ENCODE data around the gene C10orf67. TPM values are rescaled to one million over a fixed set of nuclear protein-coding genes. Genes with fewer than 3 reads are reported as not detected.
A peak's percentile ranks its signal among the peaks of the same experiment; 100 is the strongest.
"Not testable (repeated sequence)": the region's sequence is repeated elsewhere in the genome, so short reads cannot be mapped to it uniquely, and the experiment has no call there.

C10orf67 gene
- total RNA-seq, 1 donor from 2014 or later, result not detected

DNA sequence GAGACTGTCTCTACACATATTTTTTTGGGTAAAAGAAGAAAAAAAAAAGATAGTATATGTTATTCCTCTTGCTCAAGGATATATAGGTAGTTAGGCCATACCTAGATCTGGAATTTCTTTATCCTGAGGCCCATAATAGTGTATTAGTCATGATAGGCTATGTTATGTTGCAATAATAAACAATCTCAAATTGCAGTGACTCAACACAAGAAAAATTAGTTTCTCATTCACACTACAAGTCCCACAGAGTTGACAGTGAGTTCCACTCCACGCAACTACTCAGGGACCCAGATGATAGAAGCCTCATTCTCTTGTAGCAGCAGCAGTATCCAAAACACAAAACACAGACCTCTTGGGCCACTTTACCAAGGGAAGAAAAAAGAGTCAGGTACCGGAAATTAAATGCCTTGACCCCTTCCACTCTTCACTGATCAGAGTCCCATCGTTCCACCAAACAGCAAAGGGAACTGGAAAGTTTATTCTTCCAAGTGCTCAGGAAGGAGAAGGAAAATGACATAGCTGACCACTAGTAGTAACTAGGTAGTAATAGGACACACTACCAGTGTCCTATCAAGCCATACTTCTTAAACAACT lies 7.4 kb upstream of the C10orf67 start:
- Mint-ChIP-seq H3K27me3 (ENCODE audit: unreplicated experiment) (no peaks in the 10 kb centered on the region), H3K27ac (ENCODE audit: unreplicated experiment) (no peak overlapping the region), H3K9me3 (ENCODE audit: unreplicated experiment) (no peaks in the 10 kb centered on the region), H3K4me3 (ENCODE audit: unreplicated experiment) (no peak overlapping the region), H3K36me3 (ENCODE audit: unreplicated experiment) (no peaks in the 10 kb centered on the region), H3K4me1 (ENCODE audit: unreplicated experiment) (peaks cover 13% of the 10 kb centered on the region)
- TF ChIP-seq, protein P1, sequence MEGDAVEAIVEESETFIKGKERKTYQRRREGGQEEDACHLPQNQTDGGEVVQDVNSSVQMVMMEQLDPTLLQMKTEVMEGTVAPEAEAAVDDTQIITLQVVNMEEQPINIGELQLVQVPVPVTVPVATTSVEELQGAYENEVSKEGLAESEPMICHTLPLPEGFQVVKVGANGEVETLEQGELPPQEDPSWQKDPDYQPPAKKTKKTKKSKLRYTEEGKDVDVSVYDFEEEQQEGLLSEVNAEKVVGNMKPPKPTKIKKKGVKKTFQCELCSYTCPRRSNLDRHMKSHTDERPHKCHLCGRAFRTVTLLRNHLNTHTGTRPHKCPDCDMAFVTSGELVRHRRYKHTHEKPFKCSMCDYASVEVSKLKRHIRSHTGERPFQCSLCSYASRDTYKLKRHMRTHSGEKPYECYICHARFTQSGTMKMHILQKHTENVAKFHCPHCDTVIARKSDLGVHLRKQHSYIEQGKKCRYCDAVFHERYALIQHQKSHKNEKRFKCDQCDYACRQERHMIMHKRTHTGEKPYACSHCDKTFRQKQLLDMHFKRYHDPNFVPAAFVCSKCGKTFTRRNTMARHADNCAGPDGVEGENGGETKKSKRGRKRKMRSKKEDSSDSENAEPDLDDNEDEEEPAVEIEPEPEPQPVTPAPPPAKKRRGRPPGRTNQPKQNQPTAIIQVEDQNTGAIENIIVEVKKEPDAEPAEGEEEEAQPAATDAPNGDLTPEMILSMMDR (IDR thresholded peaks at IDR 0.05), result no peak
- DNase-seq (ENCODE audit: extremely low spot score, unreplicated experiment), result no peak

DNA sequence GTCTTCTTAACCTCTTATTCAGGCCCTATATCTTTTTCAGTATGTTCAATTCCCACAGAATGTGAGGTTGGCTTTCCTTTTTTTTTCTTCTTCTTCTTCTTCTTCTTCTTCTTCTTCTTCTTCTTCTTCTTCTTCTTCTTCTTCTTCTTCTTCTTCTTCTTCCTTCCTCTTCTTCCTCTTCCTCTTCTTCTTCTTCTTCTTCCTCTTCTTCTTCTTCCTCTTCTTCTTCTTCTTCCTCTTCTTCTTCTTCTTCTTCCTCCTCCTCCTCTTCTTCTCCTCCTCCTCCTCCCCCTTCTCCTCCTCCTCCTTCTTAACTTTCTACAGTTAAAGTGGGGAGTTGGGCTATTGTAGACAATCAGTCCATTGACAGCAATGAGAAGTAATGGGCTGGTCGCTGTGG lies 6.1 kb upstream of the C10orf67 start:
- peaks cover 21% of the 10 kb centered on the region for H3K4me1 Mint-ChIP-seq (ENCODE audit: unreplicated experiment)
- H3K27me3 Mint-ChIP-seq (ENCODE audit: unreplicated experiment); H3K36me3 Mint-ChIP-seq (ENCODE audit: unreplicated experiment); H3K27ac Mint-ChIP-seq (ENCODE audit: unreplicated experiment); H3K4me3 Mint-ChIP-seq (ENCODE audit: unreplicated experiment); DNase-seq (ENCODE audit: extremely low spot score, unreplicated experiment); H3K9me3 Mint-ChIP-seq (ENCODE audit: unreplicated experiment): not testable (repeated sequence)

DNA sequence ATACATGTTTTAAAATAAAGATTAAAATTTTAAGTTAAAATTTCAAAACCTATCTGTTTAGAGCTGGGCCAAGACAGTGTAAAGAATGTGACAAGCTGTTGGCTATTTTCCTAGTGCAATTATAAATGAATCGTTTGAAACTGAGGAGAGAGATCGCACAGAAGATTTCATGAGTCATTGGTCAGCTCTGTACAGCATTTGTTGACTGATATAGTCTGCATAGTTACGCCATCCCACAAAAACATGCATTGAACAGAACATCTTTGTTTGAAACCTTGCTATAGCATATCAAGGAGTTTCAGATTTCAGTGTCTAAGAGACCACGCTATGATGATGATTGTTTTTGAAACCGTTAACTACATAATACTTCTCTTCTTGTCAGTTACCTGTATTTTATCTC lies 1.3 kb upstream of the C10orf67 start:
- TF ChIP-seq, protein P1 (IDR thresholded peaks at IDR 0.05), result no peak
- Mint-ChIP-seq H3K4me3 (ENCODE audit: unreplicated experiment) (no peak overlapping the region), H3K27me3 (ENCODE audit: unreplicated experiment) (no peaks in the 10 kb centered on the region), H3K4me1 (ENCODE audit: unreplicated experiment) (peaks cover 26% of the 10 kb centered on the region), H3K27ac (ENCODE audit: unreplicated experiment) (no peak overlapping the region), H3K36me3 (ENCODE audit: unreplicated experiment) (no peaks in the 10 kb centered on the region), H3K9me3 (ENCODE audit: unreplicated experiment) (no peaks in the 10 kb centered on the region)
- DNase-seq (ENCODE audit: extremely low spot score, unreplicated experiment), result no peak

DNA sequence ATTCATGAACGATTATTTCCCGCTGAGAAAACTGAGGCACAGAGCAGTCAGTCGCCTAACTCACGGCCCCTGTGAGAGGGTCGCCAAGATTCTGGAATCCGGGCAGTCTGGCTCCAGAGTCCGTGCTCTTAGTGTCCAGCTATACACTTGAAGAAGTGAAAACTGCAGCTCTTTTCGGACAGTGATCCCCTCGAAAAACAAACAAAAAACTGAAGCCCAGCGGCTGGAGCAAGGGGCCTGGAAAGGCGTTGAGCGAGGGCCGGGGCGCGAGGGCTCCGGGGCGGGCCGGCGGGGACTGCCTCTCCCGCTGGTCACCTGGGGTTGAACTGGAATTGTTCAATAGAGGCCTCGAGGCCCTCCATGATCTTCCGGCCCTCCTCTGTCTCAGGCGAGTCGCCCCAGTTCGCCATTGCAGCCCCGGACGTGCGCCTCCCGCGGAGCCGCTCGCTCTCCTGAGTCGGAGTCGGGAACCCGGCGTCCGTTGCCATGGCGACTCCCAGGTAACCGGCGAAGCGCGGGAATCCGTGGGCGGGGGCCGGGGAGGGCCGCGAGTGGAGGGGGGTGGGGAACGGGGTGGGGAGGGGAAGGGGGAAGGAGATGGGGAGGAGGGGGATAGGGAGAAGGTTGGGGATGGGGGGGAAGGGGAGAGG lies 881 bp downstream of the C10orf67 start:
- Mint-ChIP-seq H3K4me3 (ENCODE audit: unreplicated experiment) (peak overlapping the region; percentile 83), H3K4me1 (ENCODE audit: unreplicated experiment) (peaks cover 26% of the 10 kb centered on the region), H3K9me3 (ENCODE audit: unreplicated experiment) (no peaks in the 10 kb centered on the region), H3K27ac (ENCODE audit: unreplicated experiment) (peak overlapping the region; percentile 52), H3K36me3 (ENCODE audit: unreplicated experiment) (no peaks in the 10 kb centered on the region), H3K27me3 (ENCODE audit: unreplicated experiment) (no peaks in the 10 kb centered on the region)
- no peak for DNase-seq (ENCODE audit: extremely low spot score, unreplicated experiment)
- TF ChIP-seq, protein P1 (IDR thresholded peaks at IDR 0.05), result no peak

DNA sequence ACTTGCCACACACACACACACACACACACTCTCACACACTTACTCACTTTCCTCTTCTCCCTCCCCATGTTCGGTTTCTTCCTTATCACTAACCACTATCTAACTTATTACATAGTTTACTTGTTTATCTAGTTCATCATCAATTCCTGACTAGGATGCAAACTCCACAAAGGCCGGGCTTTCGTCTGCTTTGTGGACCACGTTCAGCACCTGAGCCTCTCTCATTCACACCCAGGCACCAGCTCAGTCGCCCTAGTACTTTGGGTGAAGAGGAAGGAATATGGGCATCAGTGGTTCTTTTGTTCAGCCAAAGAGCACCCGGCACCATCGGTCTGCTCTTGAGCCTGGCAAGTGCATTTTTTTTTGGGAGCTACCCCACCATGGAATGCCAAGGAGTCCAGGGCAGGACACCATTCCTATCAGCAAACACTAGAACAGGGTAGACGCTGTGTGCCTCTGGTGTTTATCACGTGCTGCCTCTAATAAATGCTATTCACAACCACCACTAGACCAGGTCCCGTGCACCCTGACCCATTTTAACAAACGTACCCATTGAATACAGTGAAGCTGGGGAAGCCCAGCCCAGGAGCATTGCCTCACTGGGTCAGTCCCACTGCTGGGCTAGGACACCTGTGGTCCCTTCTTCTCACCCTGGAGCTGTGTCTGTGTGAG lies 2.2 kb downstream of the C10orf67 start:
- H3K36me3 Mint-ChIP-seq (ENCODE audit: unreplicated experiment), result no peaks in the 10 kb centered on the region
- no peak overlapping the region for H3K27ac Mint-ChIP-seq (ENCODE audit: unreplicated experiment)
- TF ChIP-seq, protein P1 (IDR thresholded peaks at IDR 0.05), result no peak
- no peak overlapping the region for H3K4me3 Mint-ChIP-seq (ENCODE audit: unreplicated experiment)
- H3K4me1 Mint-ChIP-seq (ENCODE audit: unreplicated experiment), result peaks cover 20% of the 10 kb centered on the region
- DNase-seq (ENCODE audit: extremely low spot score, unreplicated experiment), result no peak
- H3K9me3 Mint-ChIP-seq (ENCODE audit: unreplicated experiment), result no peaks in the 10 kb centered on the region
- H3K27me3 Mint-ChIP-seq (ENCODE audit: unreplicated experiment), result no peaks in the 10 kb centered on the region
